Measurements from ENCODE around the gene DIO3.

DIO3 gene

DNA sequence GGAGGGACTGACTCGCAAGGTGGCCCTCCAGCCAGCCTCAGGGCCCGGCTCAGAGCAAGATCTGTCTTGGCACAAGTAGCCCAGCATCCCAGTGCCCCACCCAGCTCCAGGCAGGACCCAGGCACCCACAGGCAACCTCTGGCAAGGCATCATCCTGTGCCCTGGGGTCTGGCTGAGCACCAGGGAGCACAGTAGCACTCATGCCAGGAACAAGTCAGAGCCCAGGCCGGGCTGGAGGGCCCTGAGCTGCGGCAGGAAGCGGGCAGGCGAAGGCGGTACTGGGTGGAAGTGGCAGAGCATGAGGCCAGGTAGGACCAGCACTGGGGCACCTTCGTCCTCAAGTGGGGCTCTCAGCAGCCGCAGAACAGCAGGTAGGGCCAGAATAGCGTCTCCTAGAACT is 5.2 kb upstream of the DIO3 start:
- TF ChIP-seq, protein P1, sequence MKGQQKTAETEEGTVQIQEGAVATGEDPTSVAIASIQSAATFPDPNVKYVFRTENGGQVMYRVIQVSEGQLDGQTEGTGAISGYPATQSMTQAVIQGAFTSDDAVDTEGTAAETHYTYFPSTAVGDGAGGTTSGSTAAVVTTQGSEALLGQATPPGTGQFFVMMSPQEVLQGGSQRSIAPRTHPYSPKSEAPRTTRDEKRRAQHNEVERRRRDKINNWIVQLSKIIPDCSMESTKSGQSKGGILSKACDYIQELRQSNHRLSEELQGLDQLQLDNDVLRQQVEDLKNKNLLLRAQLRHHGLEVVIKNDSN (IDR thresholded peaks at IDR 0.05), result no peak
- TF ChIP-seq, protein P2, sequence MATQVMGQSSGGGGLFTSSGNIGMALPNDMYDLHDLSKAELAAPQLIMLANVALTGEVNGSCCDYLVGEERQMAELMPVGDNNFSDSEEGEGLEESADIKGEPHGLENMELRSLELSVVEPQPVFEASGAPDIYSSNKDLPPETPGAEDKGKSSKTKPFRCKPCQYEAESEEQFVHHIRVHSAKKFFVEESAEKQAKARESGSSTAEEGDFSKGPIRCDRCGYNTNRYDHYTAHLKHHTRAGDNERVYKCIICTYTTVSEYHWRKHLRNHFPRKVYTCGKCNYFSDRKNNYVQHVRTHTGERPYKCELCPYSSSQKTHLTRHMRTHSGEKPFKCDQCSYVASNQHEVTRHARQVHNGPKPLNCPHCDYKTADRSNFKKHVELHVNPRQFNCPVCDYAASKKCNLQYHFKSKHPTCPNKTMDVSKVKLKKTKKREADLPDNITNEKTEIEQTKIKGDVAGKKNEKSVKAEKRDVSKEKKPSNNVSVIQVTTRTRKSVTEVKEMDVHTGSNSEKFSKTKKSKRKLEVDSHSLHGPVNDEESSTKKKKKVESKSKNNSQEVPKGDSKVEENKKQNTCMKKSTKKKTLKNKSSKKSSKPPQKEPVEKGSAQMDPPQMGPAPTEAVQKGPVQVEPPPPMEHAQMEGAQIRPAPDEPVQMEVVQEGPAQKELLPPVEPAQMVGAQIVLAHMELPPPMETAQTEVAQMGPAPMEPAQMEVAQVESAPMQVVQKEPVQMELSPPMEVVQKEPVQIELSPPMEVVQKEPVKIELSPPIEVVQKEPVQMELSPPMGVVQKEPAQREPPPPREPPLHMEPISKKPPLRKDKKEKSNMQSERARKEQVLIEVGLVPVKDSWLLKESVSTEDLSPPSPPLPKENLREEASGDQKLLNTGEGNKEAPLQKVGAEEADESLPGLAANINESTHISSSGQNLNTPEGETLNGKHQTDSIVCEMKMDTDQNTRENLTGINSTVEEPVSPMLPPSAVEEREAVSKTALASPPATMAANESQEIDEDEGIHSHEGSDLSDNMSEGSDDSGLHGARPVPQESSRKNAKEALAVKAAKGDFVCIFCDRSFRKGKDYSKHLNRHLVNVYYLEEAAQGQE (IDR thresholded peaks at IDR 0.05; ENCODE audit: low read depth), result no peak
- no peak for TF ChIP-seq NFIC (IDR thresholded peaks at IDR 0.05)
- no peak for TF ChIP-seq TEAD4 (IDR thresholded peaks at IDR 0.05)
- no peak for TF ChIP-seq RAD21 (IDR thresholded peaks at IDR 0.05; ENCODE audit: low read depth)
- no peak for TF ChIP-seq CEBPB (IDR thresholded peaks at IDR 0.05)
- TF ChIP-seq EP300 (IDR thresholded peaks at IDR 0.05; ENCODE audit: borderline replicate concordance), result no peak
- no peak for TF ChIP-seq CREB1 (IDR thresholded peaks at IDR 0.05; ENCODE audit: low read depth)
- no peak for TF ChIP-seq FOXM1 (IDR thresholded peaks at IDR 0.05; ENCODE audit: borderline replicate concordance, low read depth)
- TF ChIP-seq TAF1 (IDR thresholded peaks at IDR 0.05; ENCODE audit: low read depth), result no peak
- TF ChIP-seq, protein P3, sequence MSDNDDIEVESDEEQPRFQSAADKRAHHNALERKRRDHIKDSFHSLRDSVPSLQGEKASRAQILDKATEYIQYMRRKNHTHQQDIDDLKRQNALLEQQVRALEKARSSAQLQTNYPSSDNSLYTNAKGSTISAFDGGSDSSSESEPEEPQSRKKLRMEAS (IDR thresholded peaks at IDR 0.05), result no peak
- no peak for TF ChIP-seq TCF12 (IDR thresholded peaks at IDR 0.05; ENCODE audit: low read depth)
- no peak for TF ChIP-seq EGR1 (IDR thresholded peaks at IDR 0.05)

GRCh38 chr14:101556566-101557320 is 4.6 kb upstream of the DIO3 start:
- TF ChIP-seq, protein P2 (IDR thresholded peaks at IDR 0.05; ENCODE audit: low read depth), result no peak
- TF ChIP-seq TCF12 (IDR thresholded peaks at IDR 0.05; ENCODE audit: low read depth) (no peak), FOXM1 (IDR thresholded peaks at IDR 0.05; ENCODE audit: borderline replicate concordance, low read depth) (no peak), RAD21 (IDR thresholded peaks at IDR 0.05; ENCODE audit: low read depth) (no peak), CREB1 (IDR thresholded peaks at IDR 0.05; ENCODE audit: low read depth) (no peak), EGR1 (IDR thresholded peaks at IDR 0.05) (no peak), CEBPB (IDR thresholded peaks at IDR 0.05) (no peak), YY1 (IDR thresholded peaks at IDR 0.05; ENCODE audit: low read depth) (no peak), NFIC (IDR thresholded peaks at IDR 0.05) (no peak), TAF1 (IDR thresholded peaks at IDR 0.05; ENCODE audit: low read depth) (no peak), TEAD4 (IDR thresholded peaks at IDR 0.05) (no peak), EP300 (IDR thresholded peaks at IDR 0.05; ENCODE audit: borderline replicate concordance) (no peak)
- TF ChIP-seq, protein P1 (IDR thresholded peaks at IDR 0.05), result no peak
- TF ChIP-seq, protein P3 (IDR thresholded peaks at IDR 0.05), result no peak

DNA sequence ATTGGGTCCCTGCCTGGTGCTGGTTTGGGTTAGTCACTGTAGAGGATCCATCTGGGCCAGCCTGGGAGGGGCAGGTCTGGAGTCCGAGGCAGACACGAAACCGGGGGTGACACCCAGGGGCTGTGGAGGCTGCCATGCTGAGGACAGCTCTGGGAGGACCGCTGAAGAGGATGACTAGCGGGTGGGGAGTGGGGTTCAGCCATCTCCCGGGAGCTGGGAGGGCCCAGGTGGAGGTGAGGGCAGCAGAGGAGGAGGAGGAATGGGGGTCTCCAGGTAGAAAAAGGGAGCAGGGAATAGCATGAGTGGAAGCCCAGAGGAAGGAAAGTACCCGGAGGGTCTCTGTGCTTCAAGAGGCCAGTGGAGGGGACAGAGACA is 4.0 kb upstream of the DIO3 start:
- TF ChIP-seq CEBPB (IDR thresholded peaks at IDR 0.05), result no peak
- TF ChIP-seq TAF1 (IDR thresholded peaks at IDR 0.05; ENCODE audit: low read depth), result no peak

GRCh38 chr14:101557811-101558738 is 3.2 kb upstream of the DIO3 start:
- TF ChIP-seq, protein P2 (IDR thresholded peaks at IDR 0.05; ENCODE audit: low read depth), result no peak
- TF ChIP-seq, protein P3 (IDR thresholded peaks at IDR 0.05), result no peak
- TF ChIP-seq RAD21 (IDR thresholded peaks at IDR 0.05; ENCODE audit: low read depth) (no peak), EGR1 (IDR thresholded peaks at IDR 0.05) (no peak), CEBPB (IDR thresholded peaks at IDR 0.05) (no peak), ZBTB7A (IDR thresholded peaks at IDR 0.05; ENCODE audit: low read depth) (no peak), CREB1 (IDR thresholded peaks at IDR 0.05; ENCODE audit: low read depth) (no peak), EP300 (IDR thresholded peaks at IDR 0.05; ENCODE audit: borderline replicate concordance) (no peak), FOXM1 (IDR thresholded peaks at IDR 0.05; ENCODE audit: borderline replicate concordance, low read depth) (no peak), TEAD4 (IDR thresholded peaks at IDR 0.05) (no peak), TAF1 (IDR thresholded peaks at IDR 0.05; ENCODE audit: low read depth) (no peak), YY1 (IDR thresholded peaks at IDR 0.05; ENCODE audit: low read depth) (no peak), TCF12 (IDR thresholded peaks at IDR 0.05; ENCODE audit: low read depth) (no peak), NFIC (IDR thresholded peaks at IDR 0.05) (no peak)
- TF ChIP-seq, protein P1 (IDR thresholded peaks at IDR 0.05), result no peak
